Uterus (tissue), 4 donors: ENCODE data around the gene FUCA1. TPM values are rescaled to one million over a fixed set of nuclear protein-coding genes. Genes with fewer than 3 reads are reported as not detected.

Source experiments
- DNase-seq, 2 donors: peaks; one replicate each; pipeline ENCODE4 v3.0.0-alpha.2; 2019 to 2020
- H3K27ac ChIP-seq, 2 donors: fragments of 200-600 bp; sonication (generic); 1 replicate in 1 of 2; 2 replicates in 1 of 2; pipeline ENCODE4 v1.5.1; 2016 to 2018
- H3K27me3 ChIP-seq, 2 donors: fragments of 200-600 bp; sonication (generic); one replicate each; pipeline ENCODE4 v1.5.1; 2018 to 2019; ENCODE audit warnings: control low read depth in 1 of 2
- H3K36me3 ChIP-seq, 2 donors: fragments of 200-600 bp; sonication (generic); one replicate each; pipeline ENCODE4 v1.5.1; 2019; ENCODE audit warnings: control low read depth in 1 of 2
- H3K4me1 ChIP-seq, 2 donors: fragments of 200-600 bp; sonication (generic); one replicate each; pipeline ENCODE4 v1.5.1; 2018 to 2019; ENCODE audit warnings: control low read depth in 1 of 2
- H3K4me3 ChIP-seq, 2 donors: fragments of 200-600 bp; sonication (generic); 1 replicate in 1 of 2; 2 replicates in 1 of 2; pipeline ENCODE4 v1.5.1; 2018 to 2019; ENCODE audit warnings: mild to moderate bottlenecking in 1 of 2
- H3K9me3 ChIP-seq, 2 donors: fragments of 200-600 bp; sonication (generic); one replicate each; pipeline ENCODE4 v1.5.1; 2019; ENCODE audit warnings: control low read depth in 1 of 2
- POLR2A ChIP-seq, 2 donors: fragments of 450-650 bp; IDR thresholded peaks; one replicate each; pipeline ENCODE4 v1.6.1; 2016; ENCODE audit warnings: antibody characterized with exemption in 2 of 2, mild to moderate bottlenecking in 1 of 2, moderate library complexity in 1 of 2
- intact Hi-C: fragments of 100-400 bp; cut with DNase I; formaldehyde crosslinking; loops from one replicate; pipeline ENCODE4 v1.15.1; 2023; ENCODE audit warnings: low total_unique reads
- total RNA-seq, 4 donors: library from RNA; depleted of rRNA in 3 of 4; stranded (reverse); fragments of >200 nt in 3 of 4; gene quantifications; one replicate each; pipeline versions ENCODE4 v1.1.0 to v1.2.4, GENCODE V29; 2014 to 2023
- TF ChIP-seq, protein P1 (sequence below), 4 experiments: fragments of 200-600 bp in 2 of 4; fragments of 450-650 bp in 2 of 4; sonication (generic) in 2 of 4; IDR thresholded peaks; one replicate each; pipeline ENCODE4 v1.5.1; 2016 to 2019; ENCODE audit warnings: antibody characterized with exemption in 4 of 4, mild to moderate bottlenecking in 2 of 4, moderate library complexity in 1 of 4
- donor health status: DM: yes; HTN: yes; CAD: no.

FUCA1 gene
- total RNA-seq, 4 donors from 2014 or later: 1.8 to 50.0 (median 23.0) TPM

DNA sequence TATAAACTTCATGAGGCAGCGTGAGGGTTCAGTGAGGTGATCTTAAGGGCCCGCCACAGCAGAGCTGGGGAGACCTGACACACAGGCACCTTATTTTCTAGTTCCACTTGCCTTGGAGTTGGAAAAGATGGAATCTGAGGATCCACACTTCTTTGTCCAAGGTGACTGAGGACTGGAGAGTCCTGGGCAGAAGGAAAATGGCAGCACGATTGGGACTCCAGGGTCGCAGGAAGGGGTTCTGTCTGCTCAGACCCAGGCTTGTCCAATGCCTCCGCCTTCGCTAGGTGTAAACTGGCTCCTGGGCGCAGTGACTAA lies 68.9 kb downstream of the FUCA1 start:
- intact Hi-C loops: no loop called here
- Histone ChIP-seq H3K9me3 (no peaks in the 10 kb centered on the region), H3K27ac (peak overlapping the region in 1 of 2 donors; percentile 36), H3K4me1 (peaks cover 0 to 9% of the 10 kb centered on the region in 2 donors), H3K4me3 (peak overlapping the region in 1 of 2 donors; percentile 63), H3K36me3 (no peaks in the 10 kb centered on the region), H3K27me3 (no peaks in the 10 kb centered on the region)
- no peak for DNase-seq
- TF ChIP-seq, protein P1, sequence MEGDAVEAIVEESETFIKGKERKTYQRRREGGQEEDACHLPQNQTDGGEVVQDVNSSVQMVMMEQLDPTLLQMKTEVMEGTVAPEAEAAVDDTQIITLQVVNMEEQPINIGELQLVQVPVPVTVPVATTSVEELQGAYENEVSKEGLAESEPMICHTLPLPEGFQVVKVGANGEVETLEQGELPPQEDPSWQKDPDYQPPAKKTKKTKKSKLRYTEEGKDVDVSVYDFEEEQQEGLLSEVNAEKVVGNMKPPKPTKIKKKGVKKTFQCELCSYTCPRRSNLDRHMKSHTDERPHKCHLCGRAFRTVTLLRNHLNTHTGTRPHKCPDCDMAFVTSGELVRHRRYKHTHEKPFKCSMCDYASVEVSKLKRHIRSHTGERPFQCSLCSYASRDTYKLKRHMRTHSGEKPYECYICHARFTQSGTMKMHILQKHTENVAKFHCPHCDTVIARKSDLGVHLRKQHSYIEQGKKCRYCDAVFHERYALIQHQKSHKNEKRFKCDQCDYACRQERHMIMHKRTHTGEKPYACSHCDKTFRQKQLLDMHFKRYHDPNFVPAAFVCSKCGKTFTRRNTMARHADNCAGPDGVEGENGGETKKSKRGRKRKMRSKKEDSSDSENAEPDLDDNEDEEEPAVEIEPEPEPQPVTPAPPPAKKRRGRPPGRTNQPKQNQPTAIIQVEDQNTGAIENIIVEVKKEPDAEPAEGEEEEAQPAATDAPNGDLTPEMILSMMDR (IDR thresholded peaks at IDR 0.05): no peak
- TF ChIP-seq POLR2A (IDR thresholded peaks at IDR 0.05): no peak

DNA sequence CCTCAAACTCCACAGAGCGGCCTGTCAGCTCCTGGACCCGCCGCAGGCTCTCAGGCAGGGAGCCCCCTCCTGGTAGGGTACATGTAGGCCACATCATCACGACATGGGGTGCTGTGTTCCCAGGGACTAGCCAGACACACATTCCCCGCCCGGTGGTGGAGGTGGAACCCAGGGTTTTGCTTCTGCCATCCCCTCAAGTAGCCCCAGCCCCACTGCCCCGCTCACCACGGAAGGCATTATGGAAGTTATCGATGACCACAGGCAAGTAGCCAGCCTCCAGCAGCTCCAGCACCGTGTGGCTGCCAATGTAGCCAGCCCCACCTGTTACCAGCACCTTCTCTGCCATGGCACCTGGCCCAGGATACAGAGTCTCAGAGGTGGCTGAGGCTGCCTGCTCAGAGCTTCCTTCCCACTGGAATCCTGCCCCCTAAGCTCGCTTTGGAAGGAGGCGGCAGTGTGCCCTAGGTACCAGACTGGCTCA lies 69.4 kb downstream of the FUCA1 start:
- H3K9me3 ChIP-seq: no peaks in the 10 kb centered on the region
- H3K27me3 ChIP-seq: no peaks in the 10 kb centered on the region
- intact Hi-C loops: no loop called here
- H3K4me1 ChIP-seq: peaks cover 0 to 9% of the 10 kb centered on the region in 2 donors
- no peak overlapping the region for H3K27ac ChIP-seq
- no peak overlapping the region for H3K4me3 ChIP-seq
- no peaks in the 10 kb centered on the region for H3K36me3 ChIP-seq
- TF ChIP-seq POLR2A (IDR thresholded peaks at IDR 0.05): no peak
- TF ChIP-seq, protein P1 (IDR thresholded peaks at IDR 0.05): no peak
- no peak for DNase-seq

DNA sequence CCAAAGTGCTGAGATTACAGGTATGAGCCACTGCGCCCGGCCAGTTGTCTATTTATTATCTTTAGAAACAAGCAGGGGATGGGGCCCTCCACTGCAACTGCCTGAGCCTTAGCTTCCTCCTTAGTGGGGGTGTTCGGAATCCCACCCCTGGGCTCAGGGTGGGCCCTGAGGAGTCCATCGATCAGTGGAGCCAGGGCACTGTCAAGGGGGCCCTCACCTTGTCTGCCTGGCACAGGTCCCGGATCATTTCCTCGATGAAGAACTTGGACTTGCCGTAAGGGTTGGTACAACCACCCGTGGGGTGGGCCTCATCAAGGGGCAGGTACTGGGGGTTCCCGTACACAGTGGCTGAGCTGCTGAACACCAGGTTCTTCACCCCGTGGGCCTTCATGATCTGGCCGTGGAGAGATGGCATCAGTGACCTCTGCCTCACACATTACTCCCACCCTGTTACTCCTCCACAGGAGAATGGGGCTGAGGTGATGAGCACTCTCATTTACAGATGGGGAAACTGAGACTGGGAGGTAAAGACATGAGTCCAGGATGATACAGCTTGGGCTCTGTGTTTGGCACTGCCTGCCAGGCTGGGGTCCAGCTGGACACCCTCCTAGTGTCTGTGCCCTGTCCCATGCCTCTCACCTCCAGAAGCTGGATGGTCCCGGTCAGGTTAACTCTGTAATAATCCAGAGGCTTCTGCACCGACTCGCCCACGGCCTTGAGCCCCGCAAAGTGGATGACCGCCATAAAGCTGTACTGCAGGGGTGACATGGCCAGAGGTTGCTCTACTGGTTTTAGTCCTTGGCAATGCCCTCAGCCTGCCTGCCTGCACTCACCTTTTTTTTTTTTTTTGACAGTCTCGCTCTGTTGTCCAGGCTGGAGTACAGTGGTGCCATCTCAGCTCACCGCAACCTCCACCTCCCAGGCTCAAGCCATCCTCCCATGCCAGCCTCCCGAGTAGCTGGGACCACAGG lies 70.3 kb downstream of the FUCA1 start:
- no peak overlapping the region for H3K27ac ChIP-seq
- H3K27me3 ChIP-seq: no peaks in the 10 kb centered on the region
- H3K4me3 ChIP-seq: no peak overlapping the region
- H3K4me1 ChIP-seq: peaks cover 0 to 9% of the 10 kb centered on the region in 2 donors
- H3K36me3 ChIP-seq: no peaks in the 10 kb centered on the region
- no peak for DNase-seq
- intact Hi-C loops: no loop called here
- no peak for TF ChIP-seq POLR2A (IDR thresholded peaks at IDR 0.05)
- TF ChIP-seq, protein P1 (IDR thresholded peaks at IDR 0.05): no peak
- H3K9me3 ChIP-seq: no peaks in the 10 kb centered on the region

DNA sequence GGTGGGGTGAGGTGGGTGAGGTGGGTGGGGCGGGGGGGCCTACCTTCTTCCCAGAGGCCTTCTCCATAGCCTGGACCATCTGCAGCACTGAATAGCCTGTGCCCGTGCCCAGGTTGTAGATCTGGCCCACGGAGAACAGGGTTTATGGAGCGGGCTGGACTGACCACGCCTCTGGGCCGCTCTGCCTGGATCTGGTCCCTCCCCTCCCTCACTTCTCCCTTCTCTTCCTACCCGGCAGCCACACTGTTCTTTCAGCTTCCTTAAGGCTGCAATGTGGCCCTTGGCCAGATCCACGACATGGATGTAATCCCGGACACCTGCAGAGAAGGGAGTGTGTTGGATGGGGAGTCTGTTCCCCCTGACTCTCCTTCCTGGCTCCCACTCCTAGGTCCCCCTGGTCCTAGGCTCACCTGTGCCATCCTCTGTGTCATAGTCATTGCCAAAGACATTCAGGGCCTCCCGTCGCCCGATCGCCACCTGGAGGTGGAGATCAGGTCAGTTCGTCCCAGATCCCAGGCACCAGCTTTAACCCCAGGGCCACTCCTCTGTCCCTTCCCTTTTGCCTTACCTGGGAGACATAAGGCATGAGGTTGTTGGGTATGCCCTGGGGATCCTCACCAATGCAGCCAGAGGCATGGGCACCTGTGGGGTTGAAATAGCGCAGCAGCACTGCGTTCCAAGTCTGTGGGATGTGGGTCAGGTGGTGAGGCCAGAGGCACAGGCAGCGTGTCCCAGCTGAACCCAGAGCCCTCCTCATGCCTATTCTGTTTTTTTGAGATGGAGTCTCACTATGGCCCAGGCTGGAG lies 71.4 kb downstream of the FUCA1 start:
- H3K27ac ChIP-seq: no peak overlapping the region
- H3K27me3 ChIP-seq: no peaks in the 10 kb centered on the region
- no peak for TF ChIP-seq POLR2A (IDR thresholded peaks at IDR 0.05)
- TF ChIP-seq, protein P1 (IDR thresholded peaks at IDR 0.05): no peak
- no peaks in the 10 kb centered on the region for H3K36me3 ChIP-seq
- H3K4me3 ChIP-seq: no peak overlapping the region
- no peak for DNase-seq
- H3K9me3 ChIP-seq: no peaks in the 10 kb centered on the region
- peaks cover 0 to 20% of the 10 kb centered on the region in 2 donors for H3K4me1 ChIP-seq
- intact Hi-C loops: no loop called here
